Putamen (tissue), 1 donor: ENCODE data around the gene TMC2.

Experiments
- DNase-seq: peaks from one replicate; pipeline ENCODE4 v3.0.0-alpha.2; 2016; ENCODE audit warnings: low spot score

The TMC2 gene

GRCh38 chr20:2625062-2625461 is 88.7 kb downstream of the TMC2 start:
- DNase-seq, result no peak

DNA sequence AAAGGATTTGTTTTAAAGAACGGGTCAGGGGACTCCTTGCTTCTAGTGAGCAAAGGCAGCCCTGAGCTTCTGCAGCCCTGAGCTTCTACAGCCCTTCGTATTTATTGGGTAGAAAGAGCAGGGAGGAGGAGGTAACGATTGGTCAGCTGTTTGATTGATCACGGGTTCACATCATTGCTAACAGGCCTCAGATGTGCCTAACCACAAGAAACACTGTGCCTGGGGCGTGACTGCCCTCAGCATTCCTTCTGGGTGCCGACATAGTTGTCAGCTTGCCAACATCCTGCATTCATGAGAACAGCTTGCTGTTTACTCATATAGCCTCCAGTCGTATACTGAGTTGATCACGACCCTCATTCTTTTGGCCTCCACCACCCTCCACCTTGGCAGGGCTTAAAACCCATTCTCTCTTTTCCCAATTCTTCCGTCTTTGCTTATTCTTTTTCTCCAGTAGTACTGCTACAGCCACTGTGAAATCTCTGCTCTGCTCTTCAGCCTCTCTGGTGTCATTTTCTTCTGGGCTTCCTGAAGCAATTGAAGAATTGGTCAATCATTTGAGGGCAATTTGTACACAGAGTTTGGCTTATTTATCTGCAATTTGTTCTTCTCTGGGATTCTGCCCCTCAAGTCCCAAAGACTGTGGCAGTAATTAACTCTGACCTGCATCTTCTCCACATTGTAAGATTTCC is 90.6 kb downstream of the TMC2 start:
- no peak for DNase-seq

GRCh38 chr20:2631228-2631627 is 94.9 kb downstream of the TMC2 start:
- no peak for DNase-seq

DNA sequence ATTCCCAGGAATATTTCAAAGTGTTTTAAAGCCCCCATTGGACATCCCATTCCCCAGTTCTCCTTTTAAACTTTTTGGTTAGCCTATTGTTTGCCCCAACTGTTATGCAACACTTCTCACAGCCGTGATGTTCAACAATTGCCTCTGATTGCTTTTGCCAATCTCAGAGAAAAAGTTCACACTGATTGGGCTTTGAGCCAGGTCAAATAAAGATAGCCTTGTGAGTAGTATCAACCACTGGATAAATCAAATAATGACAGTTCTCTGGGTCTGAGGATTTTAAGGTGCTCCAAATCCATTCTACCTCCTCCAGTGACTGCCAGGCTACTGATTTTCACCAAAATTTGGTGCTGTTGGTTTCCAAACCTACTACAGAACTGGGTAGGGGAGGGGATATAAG is 97.0 kb downstream of the TMC2 start:
- no peak for DNase-seq

DNA sequence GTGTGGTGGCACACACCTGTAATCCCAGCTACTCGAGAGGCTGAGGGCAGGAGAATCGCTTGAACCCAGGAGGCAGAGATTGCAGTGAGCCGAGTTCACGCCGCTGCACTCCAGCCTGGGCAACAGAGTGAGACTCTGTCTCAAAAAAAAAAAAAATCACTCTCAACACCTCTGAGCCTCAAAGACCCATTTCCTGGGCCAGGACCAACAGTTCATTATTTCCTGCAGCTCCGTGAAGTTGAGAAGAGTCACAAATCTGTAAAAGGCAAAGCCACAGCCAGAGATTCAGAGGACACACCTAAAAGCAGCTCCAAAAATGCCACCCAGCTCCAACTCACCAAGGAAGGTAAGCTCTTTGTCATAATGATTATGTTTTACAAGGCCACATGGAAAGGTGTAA is 100.9 kb downstream of the TMC2 start:
- DNase-seq, result no peak

GRCh38 chr20:2640260-2640659 is 103.9 kb downstream of the TMC2 start:
- DNase-seq, result no peak

DNA sequence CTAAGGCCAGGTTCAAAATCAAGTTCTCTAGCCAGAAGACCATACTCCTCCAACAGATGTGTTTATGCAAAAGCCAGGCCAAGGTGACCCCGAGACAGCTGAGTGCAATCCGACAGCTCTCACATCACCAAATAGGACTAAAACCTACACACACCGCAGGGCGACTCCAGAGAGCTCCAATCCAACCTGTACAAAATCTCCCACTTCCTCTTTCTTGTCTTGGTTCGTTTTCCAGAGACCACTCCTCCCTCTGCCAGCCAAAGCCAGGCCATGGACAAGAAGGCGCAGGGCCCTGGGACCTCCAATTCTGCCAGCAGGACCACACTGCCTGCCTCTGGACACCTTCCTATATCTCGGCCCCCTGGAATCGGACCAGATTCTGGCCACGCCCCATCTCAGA is 104.5 kb downstream of the TMC2 start:
- no peak for DNase-seq

GRCh38 chr20:2643708-2644107 is 107.3 kb downstream of the TMC2 start:
- no peak for DNase-seq

GRCh38 chr20:2651772-2652723 is 115.7 kb downstream of the TMC2 start, which contains the start of gene NOP56:
Gene NOP56, plus strand, starts transcription at chr20:2652632. Its CDS starts 29 bp downstream, at chr20:2652661.
- DNase-seq, result peak; percentile 95

- DNase-seq, result no peak
Measured at GRCh38 chr20:2652724-2653555, 116.6 kb downstream of the TMC2 start.

DNA sequence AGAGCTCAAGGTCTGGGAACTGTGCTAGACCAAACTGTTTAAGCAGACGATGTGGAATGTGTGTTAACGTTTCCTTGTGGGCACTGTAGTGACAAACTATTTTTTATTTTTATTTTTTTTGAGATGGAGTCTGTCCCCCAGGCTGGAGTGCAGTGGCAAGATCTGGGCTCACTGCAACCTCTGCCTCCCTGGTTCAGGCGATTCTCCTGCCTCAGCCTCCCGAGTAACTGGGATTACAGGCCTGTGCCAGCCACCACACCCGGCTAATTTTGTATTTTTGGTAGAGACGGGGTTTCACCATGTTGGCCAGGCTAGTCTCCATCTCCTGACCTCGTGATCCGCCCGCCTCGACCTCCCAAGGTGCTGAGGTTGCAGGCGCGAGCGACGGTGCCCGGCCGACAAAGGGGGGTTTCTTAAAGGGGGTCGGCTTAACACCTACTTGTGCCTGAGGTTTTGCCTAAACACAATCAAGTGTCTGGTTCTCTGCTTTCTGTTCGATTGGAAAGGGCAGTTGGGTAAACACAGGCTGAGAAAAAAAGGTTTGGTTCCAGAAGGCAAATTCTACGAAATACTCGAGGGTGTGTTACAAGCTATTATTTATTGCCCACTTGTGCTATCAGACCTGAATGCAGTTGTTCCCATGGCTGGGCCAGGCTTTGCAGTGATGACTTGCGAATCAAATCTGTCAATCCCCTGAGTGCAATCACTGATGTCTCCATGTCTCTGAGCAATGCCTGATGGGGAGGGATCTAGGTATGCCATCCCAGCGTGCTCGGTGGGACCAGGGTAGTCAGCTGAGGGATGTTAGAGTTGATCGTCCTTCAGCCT is 117.4 kb downstream of the TMC2 start:
- no peak for DNase-seq

DNA sequence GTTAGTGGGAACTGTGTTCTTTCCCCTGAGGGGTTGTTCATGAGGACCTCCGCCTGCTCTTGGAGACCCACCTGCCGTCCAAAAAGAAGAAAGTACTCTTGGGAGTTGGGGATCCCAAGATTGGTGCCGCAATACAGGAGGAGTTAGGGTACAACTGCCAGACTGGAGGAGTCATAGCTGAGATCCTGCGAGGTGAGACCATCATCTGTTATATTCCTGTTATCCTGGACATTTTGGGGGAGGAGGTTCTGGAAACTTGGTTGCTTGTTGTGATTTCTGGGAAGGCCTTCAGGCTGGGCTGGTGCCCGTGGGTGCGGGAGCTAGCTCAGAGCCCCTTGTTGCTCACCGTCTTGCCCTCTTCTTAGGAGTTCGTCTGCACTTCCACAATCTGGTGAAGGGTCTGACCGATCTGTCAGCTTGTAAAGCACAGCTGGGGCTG is 118.0 kb downstream of the TMC2 start:
- no peak for DNase-seq

- no peak for DNase-seq
Measured at GRCh38 chr20:2654831-2655230, 118.5 kb downstream of the TMC2 start.

- no peak for DNase-seq
Measured at GRCh38 chr20:2655331-2656116, 119.2 kb downstream of the TMC2 start.

GRCh38 chr20:2656471-2657117 is 120.2 kb downstream of the TMC2 start:
- no peak for DNase-seq

- no peak for DNase-seq
Measured at GRCh38 chr20:2657241-2657640, 120.9 kb downstream of the TMC2 start.

- DNase-seq, result no peak
Measured at GRCh38 chr20:2657674-2658073, 121.3 kb downstream of the TMC2 start.

DNA sequence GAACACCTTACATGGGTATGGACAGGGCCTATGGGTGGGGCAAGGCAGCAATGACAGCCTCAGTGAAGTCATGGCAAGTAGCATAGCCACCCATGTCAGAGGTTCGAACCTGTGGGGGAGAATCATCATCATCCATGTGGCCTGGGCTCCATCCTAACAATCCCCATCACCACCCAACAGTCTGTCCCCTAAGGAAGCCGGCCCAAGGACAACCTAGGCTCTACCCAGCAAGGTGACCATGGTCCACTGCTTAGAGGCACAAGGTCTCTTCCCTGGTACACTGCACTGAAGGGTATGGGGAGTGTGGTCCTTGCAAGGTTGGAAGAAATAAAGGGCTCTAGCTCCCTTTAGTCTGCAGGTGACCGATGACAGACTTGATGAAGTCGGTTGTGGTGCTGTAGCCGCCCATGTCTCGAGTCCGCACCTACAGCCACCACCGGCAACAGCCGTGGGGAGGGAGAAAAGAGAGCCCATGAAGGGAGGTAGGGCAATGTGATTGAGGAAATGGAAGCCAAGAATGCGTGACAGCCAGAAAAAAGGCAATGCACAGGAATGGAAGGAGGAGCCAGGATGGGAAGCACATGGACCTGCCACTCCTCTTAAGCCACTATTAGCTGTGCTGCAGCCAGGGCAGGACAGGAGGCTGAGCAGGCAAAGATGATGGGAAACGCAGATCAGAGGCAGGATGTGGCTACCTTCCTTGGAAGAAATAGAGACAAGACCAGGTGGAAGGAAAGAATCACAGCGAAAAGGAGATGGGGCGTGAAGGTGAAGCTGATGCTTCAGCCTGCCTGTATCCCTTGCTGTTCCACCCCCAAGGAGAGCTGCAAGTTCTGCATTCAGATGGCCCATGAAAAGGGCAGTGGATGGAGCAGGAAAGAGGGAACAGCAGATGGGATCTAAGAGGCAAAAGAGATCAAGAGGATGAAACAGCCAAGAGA is 122.3 kb downstream of the TMC2 start:
- no peak for DNase-seq

- no peak for DNase-seq
Measured at GRCh38 chr20:2659547-2659946, 123.2 kb downstream of the TMC2 start.
